HL-60 (cell line): Measurements from ENCODE around the gene ADIG.
"Not testable (repeated sequence)": the region's sequence is repeated elsewhere in the genome, so short reads cannot be mapped to it uniquely, and the experiment has no call there.

ENCODE experiments used
- CTCF ChIP-seq: IDR thresholded peaks from one replicate; pipeline ENCODE4 v1.5.1; 2011; ENCODE audit warnings: low read length, control low read depth, inconsistent platforms; ENCODE audit not compliant: insufficient read depth
- POLR2AphosphoS5 ChIP-seq: IDR thresholded peaks from 2 replicates; pipeline ENCODE4 v1.6.1; 2012; ENCODE audit warnings: low read depth

DNA sequence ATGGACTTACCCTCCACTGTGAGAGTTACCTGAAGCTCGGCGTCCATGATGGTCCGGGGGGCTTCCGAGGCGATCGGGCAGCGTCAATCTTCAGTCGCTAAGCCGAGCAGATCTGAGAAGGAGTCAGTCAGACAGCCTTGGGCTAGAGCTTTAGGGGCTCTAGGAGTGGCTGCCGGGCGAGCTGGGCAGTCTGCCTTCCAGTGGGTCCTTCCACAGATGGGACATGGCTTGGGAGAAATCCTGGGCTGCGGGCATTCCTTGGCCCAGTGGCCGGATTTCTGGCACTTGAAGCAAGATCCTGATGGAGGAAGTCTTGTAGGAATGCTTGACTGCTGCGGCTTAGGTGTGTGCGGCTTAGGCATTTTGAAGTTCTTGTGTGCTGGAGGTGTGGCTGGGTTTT is 14.9 kb downstream of the ADIG start:
- not testable (repeated sequence) for TF ChIP-seq CTCF, POLR2AphosphoS5
